Calu3 (cell line): ENCODE data around the gene IGSF9. TPM values are rescaled to one million over a fixed set of nuclear protein-coding genes. Genes with fewer than 3 reads are reported as not detected.

ENCODE experiments used
- BruUV-seq: library from RNA; stranded (reverse); fragments of 400-500 nt; replicated peaks from 2 replicates; lab custom pipeline; 2021; lab: Mats Ljungman, UMichigan
- CTCF ChIA-PET: fragments of 300-600 bp; sonication (Branson Sonifier 250); formaldehyde crosslinking; loops from one replicate; lab custom pipeline; 2022; ENCODE audit warnings: antibody characterized with exemption; lab: Charles Lee
- DNase-seq: peaks from one replicate; pipeline ENCODE4 v3.0.0; 2022
- H3K27ac Mint-ChIP-seq: one replicate; pipeline ENCODE4 v1.8.0; 2022; ENCODE audit warnings: mixed read lengths; ENCODE audit not compliant: unreplicated experiment
- H3K27me3 Mint-ChIP-seq: one replicate; pipeline ENCODE4 v1.8.0; 2022; ENCODE audit warnings: mixed read lengths; ENCODE audit not compliant: unreplicated experiment
- H3K36me3 Mint-ChIP-seq: one replicate; pipeline ENCODE4 v1.8.0; 2022; ENCODE audit warnings: mild to moderate bottlenecking, moderate library complexity, mixed read lengths; ENCODE audit not compliant: insufficient read depth, unreplicated experiment
- H3K4me1 Mint-ChIP-seq: one replicate; pipeline ENCODE4 v1.8.0; 2022; ENCODE audit warnings: mild to moderate bottlenecking, low read depth, mixed read lengths; ENCODE audit not compliant: unreplicated experiment
- H3K4me3 Mint-ChIP-seq: one replicate; pipeline ENCODE4 v1.8.0; 2022; ENCODE audit warnings: mild to moderate bottlenecking, low read depth, moderate library complexity, mixed read lengths; ENCODE audit not compliant: unreplicated experiment
- H3K9me3 Mint-ChIP-seq: one replicate; pipeline ENCODE4 v1.8.0; 2022; ENCODE audit warnings: low read depth, mixed read lengths; ENCODE audit not compliant: unreplicated experiment
- CTCF ChIP-seq: fragments of 200-600 bp; IDR thresholded peaks from one replicate; pipeline ENCODE4 v1.8.0; 2022; ENCODE audit warnings: antibody characterized with exemption; ENCODE audit not compliant: unreplicated experiment
- intact Hi-C: fragments of 100-400 bp; cut with micrococcal nuclease; formaldehyde crosslinking; loops from one replicate; pipeline ENCODE4 v1.10.0; 2022; ENCODE audit not compliant: unreplicated experiment
- total RNA-seq: library from RNA; stranded (reverse); gene quantifications from 2 replicates; pipeline ENCODE4 v1.2.3, GENCODE V29; 2022

The IGSF9 gene
- total RNA-seq, 1 experiment from 2014 or later, result 7.6 TPM

- no peak overlapping the region for H3K27ac Mint-ChIP-seq
- no peaks in the 10 kb centered on the region for H3K36me3 Mint-ChIP-seq
- no peak overlapping the region for H3K4me3 Mint-ChIP-seq
- CTCF ChIA-PET, result no interaction called here
- intact Hi-C loops, result no loop called here
- H3K4me1 Mint-ChIP-seq, result no peaks in the 10 kb centered on the region
- no TSS peak for BruUV-seq
- peaks cover 27% of the 10 kb centered on the region for H3K27me3 Mint-ChIP-seq
- TF ChIP-seq CTCF, result no peak
- no peak for DNase-seq
- no peaks in the 10 kb centered on the region for H3K9me3 Mint-ChIP-seq
These were observed 32.1 kb upstream of the IGSF9 start for GRCh38 chr1:159977364-159978106.

GRCh38 chr1:159974350-159974965 is 29.0 kb upstream of the IGSF9 start:
- Mint-ChIP-seq H3K4me3 (no peak overlapping the region), H3K4me1 (no peaks in the 10 kb centered on the region), H3K9me3 (no peaks in the 10 kb centered on the region), H3K36me3 (no peaks in the 10 kb centered on the region), H3K27ac (no peak overlapping the region), H3K27me3 (peaks cover 4% of the 10 kb centered on the region)
- BruUV-seq, result no TSS peak
- DNase-seq, result no peak
- intact Hi-C loops, result no loop called here
- CTCF ChIA-PET, result no interaction called here
- no peak for TF ChIP-seq CTCF

GRCh38 chr1:159973350-159973940 is 28.0 kb upstream of the IGSF9 start:
- Mint-ChIP-seq H3K9me3 (no peaks in the 10 kb centered on the region), H3K27ac (no peak overlapping the region), H3K4me3 (no peak overlapping the region), H3K4me1 (no peaks in the 10 kb centered on the region), H3K36me3 (no peaks in the 10 kb centered on the region), H3K27me3 (peaks cover 7% of the 10 kb centered on the region)
- intact Hi-C loops, result no loop called here
- TF ChIP-seq CTCF, result no peak
- CTCF ChIA-PET, result no interaction called here
- DNase-seq, result no peak
- BruUV-seq, result no TSS peak

- no peaks in the 10 kb centered on the region for H3K4me1 Mint-ChIP-seq
- DNase-seq, result no peak
- no peak overlapping the region for H3K27ac Mint-ChIP-seq
- H3K9me3 Mint-ChIP-seq, result no peaks in the 10 kb centered on the region
- intact Hi-C loops, result no loop called here
- CTCF ChIA-PET, result no interaction called here
- H3K27me3 Mint-ChIP-seq, result peaks cover 10% of the 10 kb centered on the region
- H3K4me3 Mint-ChIP-seq, result no peak overlapping the region
- no TSS peak for BruUV-seq
- no peak for TF ChIP-seq CTCF
- H3K36me3 Mint-ChIP-seq, result no peaks in the 10 kb centered on the region
These were observed 27.2 kb upstream of the IGSF9 start for GRCh38 chr1:159972443-159973205.
